Mesenteric fat pad (tissue), 1 donor: ENCODE data around the gene PPP1R3F. TPM values are rescaled to one million over a fixed set of nuclear protein-coding genes. Genes with fewer than 3 reads are reported as not detected.

Experiments used
- DNase-seq: peaks from one replicate; pipeline ENCODE4 v3.0.0-alpha.2; 2020; ENCODE audit warnings: low spot score
- long read RNA-seq: library from polyadenylated mRNA; unstranded; transcript quantifications from one replicate; pipeline ENCODE4 v2.0.0, GENCODE V29; 2020
- total RNA-seq: library from RNA; stranded (reverse); fragmentation: NEBNext Ultra II Directional; extraction: Animal tissue kit (Norgen Biotek cat#: 25700); gene quantifications from one replicate; pipeline ENCODE4 v1.2.1, GENCODE V29; 2021
- donor health status: DM: yes; HTN: yes; CAD: no.

PPP1R3F gene
- 2.2 TPM for total RNA-seq
- long read RNA-seq, partial matches to known transcripts: 1 of 1 reads
- long read RNA-seq, other reads (novel, unspliced or antisense): 0 of 1 reads

DNA sequence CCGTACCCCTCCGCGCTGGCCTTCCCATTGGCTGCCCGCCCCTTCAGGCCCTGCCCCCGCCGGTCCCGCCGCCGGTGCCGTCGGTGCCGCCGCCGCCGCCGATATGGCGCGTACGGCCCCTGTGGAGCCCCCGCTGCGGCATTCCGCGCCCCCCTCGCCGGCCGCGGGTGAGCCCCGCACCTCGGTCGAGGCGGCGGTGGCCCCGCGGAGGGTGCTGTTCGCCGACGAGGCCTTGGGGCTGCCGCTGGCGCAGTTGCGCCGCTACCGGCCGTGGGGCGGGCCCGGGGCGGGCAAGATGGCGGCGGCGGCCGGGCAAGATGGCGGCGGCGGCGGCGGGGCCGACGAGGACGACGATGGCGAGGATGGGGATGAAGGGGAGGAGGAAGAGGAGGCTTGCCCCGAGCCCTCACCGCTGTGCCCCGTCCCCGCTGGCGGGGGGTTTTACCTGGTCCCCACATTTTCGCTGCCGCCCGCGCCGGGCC lies at the start of gene PPP1R3F:
Gene PPP1R3F, plus strand, starts transcription at position 27 of the 482 bp plus-strand sequence. Its CDS starts 77 bp downstream, at position 104.
- DNase-seq: no peak

DNA sequence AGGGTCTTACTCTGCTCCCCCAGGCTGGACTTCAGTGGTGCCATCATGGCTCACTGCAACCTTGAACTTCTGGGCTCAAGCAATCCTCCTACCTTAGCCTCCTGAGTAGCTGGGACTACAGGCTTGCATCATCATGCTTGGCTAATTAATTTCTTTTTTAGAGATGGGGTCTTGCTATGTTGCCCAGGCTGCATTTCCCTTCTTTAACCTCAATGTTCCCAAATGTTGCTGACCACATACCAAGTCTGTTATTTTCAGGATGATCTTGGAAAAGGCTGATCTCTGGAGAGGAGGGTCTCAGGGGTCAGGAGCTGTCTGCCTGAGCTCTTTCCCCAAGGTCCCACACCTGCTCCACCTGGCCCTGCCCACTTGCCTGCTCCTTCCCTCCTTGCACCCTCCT lies 49.5 kb upstream of the PPP1R3F start:
- DNase-seq: no peak

DNA sequence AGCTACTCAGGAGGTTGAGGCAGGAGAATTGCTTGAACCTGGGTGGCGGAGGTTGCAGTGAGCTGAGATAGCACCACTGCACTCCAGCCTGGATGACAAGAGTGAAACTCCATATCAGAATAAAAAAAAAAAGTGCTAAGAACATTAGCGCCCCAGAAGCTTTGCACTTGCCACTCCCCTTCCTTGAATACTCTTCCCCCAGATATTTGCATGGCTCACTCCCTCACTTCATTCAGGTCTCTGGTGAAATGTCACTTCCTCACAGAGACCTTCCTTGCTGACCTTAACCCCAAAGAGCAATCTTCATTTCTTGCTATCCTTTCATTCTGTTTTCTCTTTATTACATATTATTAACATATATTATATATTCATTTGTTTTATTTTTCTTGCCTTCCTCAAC lies 47.7 kb upstream of the PPP1R3F start:
- DNase-seq: no peak

GRCh38 chrX:49225858-49226257 lies 43.7 kb upstream of the PPP1R3F start:
- DNase-seq: no peak

- no peak for DNase-seq
These were observed 42.6 kb upstream of the PPP1R3F start for GRCh38 chrX:49226946-49227345.

DNA sequence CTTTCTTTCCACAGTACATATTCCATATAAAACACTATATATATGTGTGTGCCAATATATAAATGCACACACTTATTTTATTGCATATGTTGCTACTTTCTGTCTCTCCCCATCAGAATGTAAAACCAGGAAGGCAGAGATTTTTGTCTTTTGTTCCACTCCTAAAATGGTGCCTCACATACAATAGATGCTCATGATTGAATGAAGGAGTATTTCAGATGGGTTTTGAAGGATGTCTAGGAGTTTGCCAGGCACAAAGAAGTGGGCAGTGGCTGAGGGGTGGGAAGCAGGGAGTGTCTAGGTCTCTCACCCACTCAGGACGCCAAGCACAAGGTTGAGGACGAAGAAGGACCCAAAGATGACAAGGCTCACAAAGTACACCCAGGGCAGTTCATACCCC lies 41.9 kb upstream of the PPP1R3F start:
- no peak for DNase-seq

DNA sequence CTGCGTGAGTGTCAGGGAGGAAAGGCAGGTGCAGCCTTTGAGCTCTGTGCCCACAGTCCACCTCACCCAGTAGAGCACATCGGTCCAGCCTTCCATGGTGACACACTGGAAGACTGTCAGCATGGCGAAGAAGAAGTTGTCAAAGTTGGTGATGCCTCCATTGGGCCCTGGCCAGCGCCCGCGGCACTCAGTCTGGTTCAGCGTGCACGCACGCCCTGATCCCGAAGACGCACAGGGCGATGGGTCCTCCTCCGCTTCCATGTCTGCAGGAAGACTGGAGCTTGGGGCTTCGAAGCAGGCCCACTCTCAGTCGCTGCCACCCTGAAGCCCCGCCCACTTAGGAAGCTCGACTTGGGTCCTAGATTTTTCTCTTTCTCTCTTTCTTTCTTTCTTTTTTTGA lies 41.4 kb upstream of the PPP1R3F start:
- DNase-seq: no peak

GRCh38 chrX:49230500-49231232 lies 38.9 kb upstream of the PPP1R3F start:
- DNase-seq: no peak

DNA sequence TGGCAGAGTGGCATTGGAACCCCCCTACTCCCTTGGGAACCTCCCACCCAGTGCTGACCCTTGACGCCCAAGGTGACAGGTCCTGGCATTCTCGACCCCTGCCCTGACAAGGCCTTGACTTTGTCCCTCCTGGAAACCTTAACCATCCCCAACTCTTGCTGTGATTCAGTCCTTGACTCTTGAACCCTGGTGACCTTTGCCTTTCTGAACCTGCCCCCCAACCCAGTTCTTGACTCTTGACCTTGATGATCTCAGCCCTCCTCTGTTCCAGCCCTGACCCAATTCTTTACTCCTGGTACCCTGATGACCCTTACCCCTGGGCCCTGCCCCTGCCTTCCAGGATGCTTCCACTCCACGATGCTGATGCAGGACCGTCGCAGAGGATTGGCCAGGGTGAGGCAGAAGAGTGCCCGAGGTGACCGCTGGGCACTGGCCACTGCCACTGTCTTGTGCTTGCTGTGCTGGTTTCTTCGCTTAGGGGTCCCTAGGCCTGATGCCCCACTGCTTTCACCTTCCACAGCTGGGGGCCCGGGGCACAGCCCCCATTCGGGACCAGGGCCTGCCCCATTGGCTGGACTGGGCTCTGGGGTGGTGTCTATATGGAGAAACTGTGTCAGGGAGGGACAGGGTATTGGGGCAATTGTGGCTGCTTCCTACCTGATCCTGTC lies 38.1 kb upstream of the PPP1R3F start:
- DNase-seq: no peak

DNA sequence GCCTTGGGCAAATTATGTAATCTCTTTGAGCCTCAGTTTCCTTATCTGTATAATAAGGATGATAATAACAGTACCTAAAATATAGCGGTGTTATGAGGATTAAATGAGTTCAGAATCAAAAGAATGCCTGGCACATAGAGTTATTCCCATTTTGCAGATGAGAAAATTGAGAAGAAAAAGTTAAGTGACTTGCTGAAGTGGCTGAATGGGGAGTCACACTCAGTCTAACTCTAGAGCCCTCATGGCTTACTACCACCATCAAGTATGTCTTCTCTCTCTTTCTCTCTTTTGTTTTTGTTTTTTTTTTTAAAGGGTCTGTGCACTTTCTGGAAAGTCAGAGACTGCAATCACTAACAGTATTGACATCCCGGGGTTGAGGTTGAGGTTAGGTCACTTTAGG lies 37.1 kb upstream of the PPP1R3F start:
- no peak for DNase-seq

DNA sequence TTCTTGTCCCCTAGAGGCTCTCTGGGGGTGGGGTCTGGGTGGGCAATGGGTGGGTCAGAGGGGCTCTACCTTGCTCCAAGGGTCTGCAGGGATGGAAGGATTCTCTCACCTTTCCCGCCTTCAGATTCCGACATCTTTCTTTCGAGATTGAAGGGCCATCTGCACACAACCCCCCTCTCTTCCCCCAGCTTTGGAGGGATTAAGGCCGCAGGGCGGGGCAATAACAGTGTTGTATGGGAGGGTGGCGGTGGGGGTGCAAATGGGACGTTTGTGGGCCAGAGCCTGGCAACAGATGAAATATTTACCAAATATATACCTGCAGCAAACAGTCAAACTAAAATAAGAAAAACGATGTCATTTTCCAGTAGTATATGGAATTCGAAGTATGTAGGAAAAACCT lies 36.4 kb upstream of the PPP1R3F start, which contains the start of gene CACNA1F:
Gene CACNA1F, minus strand, starts transcription at position 165 of the 400 bp plus-strand sequence. Its CDS starts 31 bp downstream, at position 134.
- no peak for DNase-seq

GRCh38 chrX:49233887-49234555 lies 35.6 kb upstream of the PPP1R3F start:
- DNase-seq: no peak

GRCh38 chrX:49237060-49237459 lies 32.5 kb upstream of the PPP1R3F start:
- DNase-seq: no peak

DNA sequence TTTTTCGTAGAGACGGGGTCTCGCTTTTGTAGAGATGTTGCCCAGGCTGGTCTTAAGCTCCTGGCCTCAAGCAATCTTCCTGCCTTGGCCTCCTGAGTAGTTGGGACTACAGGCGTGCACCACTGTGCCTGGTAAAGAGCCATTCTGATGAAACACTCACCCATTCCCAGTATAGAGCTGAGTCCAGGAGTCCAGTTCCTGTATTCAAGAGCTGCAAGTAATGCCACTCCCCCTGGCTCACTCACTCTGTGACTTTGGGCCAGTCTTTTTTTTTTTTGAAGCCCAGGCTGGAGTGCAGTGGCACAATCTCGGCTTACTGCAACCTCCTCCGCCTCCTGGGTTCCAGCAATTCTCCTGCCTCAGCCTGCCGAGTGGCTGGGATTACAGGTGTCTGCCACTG lies 30.9 kb upstream of the PPP1R3F start:
- DNase-seq: no peak

DNA sequence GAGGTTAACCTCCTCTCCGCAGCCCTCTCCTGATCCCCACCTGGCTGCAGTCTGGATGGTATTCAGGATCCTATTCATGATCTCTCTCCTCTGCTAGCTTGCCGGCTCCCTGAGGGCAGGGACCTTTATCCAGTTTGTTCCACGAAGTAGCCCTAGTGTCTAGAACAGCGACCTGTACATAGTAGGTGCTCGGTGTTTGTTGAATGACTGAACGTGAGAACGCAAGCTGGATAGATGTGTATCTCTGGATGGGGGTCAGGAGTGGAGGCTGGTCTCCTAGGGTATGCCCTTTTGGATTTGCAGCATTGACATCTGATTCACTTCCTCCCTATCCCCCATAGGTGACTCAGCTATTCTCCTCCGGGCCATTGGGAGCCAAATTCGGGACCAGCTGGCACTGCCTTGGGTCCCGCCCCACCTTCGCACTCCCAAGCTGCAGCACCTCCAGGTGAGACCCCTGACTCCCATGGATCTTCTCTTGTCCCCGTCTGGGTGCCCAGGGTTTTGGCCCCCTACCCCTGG lies 27.0 kb upstream of the PPP1R3F start:
- no peak for DNase-seq

GRCh38 chrX:49243166-49243565 lies 26.4 kb upstream of the PPP1R3F start:
- no peak for DNase-seq

DNA sequence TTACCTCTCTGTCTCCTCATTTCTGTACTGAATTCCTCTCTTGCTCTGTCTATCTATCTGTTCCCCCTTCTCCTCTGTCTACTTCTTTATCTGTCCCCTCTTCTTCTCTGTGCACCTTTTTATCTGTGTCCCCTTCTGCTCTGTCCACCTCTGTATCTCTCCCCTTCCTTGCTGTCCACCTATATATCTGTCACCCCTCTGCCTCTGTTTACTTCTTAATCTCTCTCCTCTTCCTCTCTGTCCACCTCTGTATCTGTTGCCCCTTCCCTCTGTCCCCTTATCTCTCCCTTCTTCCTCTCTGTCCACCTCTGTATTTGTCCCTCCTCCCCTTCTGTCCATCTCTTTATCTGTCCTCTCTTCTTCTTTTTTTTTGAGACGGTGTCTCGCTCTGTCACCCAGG lies 25.4 kb upstream of the PPP1R3F start:
- DNase-seq: no peak

DNA sequence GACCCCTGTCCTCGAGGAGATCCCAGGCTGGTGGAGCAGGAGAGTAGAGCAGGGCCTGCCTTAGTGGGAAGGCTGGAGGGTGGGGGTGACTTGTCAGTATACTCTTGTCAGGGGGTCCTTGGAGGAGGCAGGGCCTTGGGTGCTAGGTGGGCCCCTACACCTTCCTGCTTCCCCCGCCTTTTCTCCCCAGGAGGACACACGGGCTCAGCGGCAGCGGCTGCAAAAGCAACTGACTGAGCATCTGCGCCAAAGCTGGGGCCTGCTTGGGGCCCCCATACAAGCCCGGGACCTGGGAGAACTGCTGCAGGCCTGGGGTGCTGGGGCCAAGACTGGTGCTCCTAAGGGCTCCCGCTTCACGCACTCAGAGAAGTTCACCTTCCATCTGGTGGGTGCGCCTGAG lies 23.1 kb upstream of the PPP1R3F start:
- no peak for DNase-seq

GRCh38 chrX:49247346-49247745 lies 22.2 kb upstream of the PPP1R3F start:
- DNase-seq: no peak

DNA sequence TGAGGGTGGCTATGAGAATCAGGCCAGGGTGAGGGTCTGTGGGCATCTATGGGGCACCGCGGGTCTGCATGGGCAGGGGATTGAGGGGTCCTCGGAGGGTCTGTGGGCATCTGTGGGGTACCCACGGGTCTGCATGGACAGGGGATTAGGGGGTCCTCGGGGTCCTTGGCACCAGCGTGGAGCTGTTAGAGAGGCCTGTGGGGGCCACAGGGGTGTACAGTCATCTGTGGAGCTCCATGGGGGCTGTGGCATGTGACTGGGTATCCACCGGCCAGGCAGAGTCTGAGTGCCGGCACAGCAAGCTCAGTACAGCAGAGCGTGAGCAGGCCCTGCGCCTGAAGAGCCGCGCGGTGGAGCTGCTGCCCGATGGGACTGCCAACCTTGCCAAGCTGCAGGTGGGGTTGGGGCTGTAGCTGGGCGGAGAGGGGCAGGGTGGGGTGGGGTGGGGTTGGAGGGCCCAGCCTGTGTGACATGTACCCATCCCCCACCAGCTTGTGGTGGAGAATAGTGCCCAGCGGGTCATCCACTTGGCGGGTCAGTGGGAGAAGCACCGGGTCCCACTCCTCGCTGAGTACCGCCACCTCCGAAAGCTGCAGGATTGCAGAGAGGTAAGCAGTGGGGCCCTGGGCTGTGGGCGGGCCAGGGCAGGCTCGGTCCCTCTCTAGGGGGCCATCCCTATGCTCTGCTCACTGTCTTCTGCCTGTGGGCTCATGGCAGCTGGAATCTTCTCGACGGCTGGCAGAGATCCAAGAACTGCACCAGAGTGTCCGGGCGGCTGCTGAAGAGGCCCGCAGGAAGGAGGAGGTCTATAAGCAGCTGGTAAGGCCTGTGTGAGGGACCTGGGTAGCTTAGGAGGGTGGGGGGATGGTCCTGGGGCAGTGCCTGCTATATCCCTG lies 21.4 kb upstream of the PPP1R3F start:
- DNase-seq: no peak

GRCh38 chrX:49249071-49249470 lies 20.5 kb upstream of the PPP1R3F start:
- DNase-seq: no peak
